ENCODE data around the gene RNF31.

Gene RNF31

GRCh38 chr14:24116128-24116814 lies 31.0 kb upstream of the RNF31 start:
- DNase-seq (ENCODE audit: low read depth): no peak

- no peak for DNase-seq (ENCODE audit: low read depth)
These were observed 30.1 kb upstream of the RNF31 start for GRCh38 chr14:24117179-24117578.

- DNase-seq (ENCODE audit: low read depth): no peak
These were observed 27.6 kb upstream of the RNF31 start for GRCh38 chr14:24119691-24120090.

- DNase-seq (ENCODE audit: low read depth): no peak
These were observed 26.1 kb upstream of the RNF31 start for GRCh38 chr14:24121210-24121609.

GRCh38 chr14:24122416-24122815 lies 24.9 kb upstream of the RNF31 start:
- no peak for DNase-seq (ENCODE audit: low read depth)

- DNase-seq (ENCODE audit: low read depth): no peak
These were observed 24.4 kb upstream of the RNF31 start for GRCh38 chr14:24122898-24123297.

DNA sequence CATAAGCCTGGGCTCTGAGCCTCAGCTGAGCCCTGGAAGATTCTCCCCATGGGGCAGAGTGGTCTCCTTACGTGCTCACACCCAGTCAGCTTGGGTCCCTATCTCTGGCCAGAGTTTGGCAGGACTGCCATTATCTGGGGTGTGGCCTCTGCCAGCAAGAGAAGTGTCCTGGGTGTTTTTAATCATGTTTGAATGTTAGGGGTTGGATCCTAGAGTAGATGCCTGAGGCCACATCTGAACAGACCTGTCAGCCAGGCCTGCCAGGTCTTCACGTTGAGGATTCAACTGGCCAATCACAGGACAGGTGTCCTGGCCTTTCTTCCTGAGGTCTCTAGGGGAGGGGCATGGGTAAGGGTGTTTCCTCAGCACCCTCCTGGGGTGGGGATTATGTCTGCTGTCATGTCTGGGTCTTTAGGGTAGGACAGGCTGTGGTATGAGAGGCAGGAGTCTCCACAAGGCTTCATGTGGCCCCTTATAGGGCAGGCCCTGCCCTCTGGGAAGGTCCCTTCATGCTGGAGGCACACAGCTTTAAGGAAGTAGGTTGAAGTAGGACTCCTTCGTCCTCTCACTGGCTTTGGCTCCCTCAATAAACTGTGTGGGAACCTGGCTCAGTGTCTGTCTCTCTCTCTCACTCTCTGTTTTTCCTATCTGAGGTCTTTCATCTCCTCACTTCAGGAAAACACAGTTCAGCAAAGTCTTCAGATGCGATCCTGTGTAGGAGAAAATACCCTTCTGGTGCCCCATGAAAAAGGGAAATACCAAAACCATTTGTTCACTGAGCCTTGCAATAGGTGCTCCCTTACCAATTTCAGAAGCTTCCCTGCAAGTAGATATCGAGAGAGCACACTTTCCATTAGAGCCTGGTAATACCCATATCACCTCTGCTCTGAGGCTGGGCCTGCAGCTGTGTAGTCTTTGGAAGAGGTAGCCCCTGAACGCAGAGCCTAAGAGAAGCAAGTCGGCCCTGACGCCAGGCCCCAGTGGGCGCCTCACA lies 23.6 kb upstream of the RNF31 start:
- DNase-seq (ENCODE audit: low read depth): no peak

DNA sequence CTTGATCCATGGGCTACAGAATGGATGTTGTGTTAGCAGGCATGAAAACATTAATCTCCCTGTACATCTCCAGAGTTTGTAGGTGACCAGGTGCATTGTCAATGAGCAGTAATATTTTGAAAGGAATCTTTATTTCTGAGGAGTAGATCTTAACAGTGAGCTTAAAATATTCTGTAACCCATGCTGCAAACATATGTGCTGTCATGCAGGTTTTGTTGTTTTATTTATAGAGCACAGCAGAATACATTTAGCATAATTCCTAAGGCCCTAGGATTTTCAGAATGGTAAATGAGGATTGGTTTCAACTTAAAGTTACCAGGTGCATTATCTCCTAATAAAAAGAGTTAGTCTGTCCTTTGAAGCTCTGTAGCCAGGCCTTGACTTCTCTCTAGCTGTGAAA lies 20.4 kb upstream of the RNF31 start:
- DNase-seq (ENCODE audit: low read depth): no peak

DNA sequence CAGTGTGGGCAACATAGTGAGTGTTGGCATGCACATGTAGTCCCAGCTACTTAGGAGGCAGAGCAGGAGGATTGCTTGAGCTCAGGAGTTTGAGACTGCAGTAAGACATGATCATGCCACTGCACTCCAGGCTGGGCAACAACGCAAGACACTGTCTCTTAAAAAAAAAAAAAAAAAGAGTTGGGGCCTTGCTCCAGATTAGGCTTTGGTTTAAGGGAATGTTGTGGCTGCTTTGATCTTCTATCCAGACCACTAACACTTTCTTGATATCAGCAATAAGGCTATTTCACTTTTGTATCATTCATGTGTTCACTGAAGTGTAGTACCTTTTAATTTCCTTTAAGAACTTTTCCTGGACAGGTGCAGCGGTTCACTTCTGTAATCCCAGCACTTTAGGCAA lies 19.6 kb upstream of the RNF31 start:
- no peak for DNase-seq (ENCODE audit: low read depth)

DNA sequence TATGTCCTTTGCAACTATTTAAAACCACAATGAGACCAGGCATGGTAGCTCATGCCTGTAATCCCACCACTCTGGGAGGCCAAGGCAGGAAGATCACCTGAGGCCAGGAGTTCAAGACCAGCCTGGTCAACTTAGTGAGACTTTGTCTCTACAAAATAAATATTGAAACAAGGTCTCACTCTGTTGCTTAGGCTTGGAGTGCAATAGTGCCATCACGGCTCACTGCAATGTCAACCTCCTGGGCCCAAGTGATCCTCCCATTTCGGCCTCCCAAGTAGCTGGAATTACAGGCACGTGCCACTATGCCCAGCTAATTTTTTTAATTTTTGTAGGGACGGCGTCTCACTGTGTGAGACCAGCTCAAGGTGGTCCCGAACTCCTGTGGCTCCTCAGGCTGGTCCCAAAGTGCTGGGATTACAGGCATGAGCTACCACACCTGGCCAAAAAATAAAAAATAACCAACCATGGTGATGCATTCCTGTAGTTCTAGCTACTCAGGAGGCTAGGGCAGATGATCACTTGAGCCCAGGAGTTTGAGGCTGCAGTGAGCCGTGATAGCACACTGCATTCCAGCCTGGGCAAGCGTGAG lies 17.8 kb upstream of the RNF31 start:
- DNase-seq (ENCODE audit: low read depth): no peak

GRCh38 chr14:24130380-24130716 lies 16.9 kb upstream of the RNF31 start, which contains the start of gene FITM1:
FITM1 (plus strand) TSS chr14:24130659; CDS start chr14:24131564, 905 bp downstream.
- DNase-seq (ENCODE audit: low read depth): no peak

DNA sequence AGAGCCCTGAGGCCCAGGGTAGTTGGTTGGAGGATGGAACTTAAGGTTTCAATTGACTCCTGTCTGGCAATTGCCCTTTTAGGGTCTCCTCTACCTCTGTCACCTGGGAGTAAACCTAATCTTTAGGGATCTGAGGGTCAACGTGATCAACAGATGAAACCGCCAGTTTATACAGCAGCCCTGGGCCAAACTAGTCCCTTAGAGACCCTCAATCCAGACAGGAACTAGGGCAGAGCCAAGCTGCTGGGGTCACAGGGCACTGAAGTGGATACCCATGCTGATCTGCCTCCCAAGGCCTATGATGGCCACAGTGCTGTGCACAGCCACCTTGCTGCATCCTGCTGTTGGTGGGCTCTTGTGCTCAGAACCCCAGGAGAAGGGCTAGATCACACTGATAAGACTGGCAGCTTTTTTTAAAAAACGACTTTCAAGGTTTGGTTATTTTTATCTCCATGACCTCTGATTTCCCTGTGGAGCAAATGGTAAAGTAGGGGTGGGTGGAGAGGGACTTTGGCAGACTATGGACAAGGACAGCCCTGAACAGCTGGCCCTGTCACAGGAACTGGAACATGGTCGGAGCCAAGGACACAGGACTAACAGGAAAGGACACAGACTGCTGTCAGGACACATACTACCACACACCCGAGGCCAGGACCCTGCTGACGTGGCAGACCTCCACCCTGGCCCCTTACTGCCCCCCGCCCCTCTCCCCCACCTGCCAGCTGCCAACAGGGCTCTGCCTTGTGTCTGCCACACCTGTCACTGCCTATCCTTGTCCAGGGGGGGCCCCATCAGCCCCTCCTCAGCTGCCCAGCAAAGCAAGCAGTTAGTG lies 16.4 kb upstream of the RNF31 start:
- no peak for DNase-seq (ENCODE audit: low read depth)

DNA sequence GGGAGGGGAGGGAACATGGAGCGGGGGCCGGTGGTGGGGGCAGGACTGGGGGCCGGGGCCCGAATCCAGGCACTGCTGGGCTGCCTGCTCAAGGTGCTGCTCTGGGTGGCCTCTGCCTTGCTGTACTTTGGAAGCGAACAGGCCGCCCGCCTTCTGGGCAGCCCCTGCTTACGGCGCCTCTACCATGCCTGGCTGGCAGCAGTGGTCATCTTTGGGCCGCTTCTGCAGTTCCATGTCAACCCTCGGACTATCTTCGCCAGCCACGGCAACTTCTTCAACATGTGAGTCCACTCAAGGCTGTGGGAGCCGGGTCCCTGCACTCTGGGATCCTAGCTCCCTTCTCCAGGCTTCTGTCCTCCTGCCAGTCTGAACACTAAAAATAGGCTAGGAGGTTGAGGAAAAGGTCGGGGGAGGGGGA lies 15.7 kb upstream of the RNF31 start:
- DNase-seq (ENCODE audit: low read depth): no peak

GRCh38 chr14:24132061-24132685 lies 15.1 kb upstream of the RNF31 start:
- no peak for DNase-seq (ENCODE audit: low read depth)

- DNase-seq (ENCODE audit: low read depth): no peak
These were observed 14.3 kb upstream of the RNF31 start for GRCh38 chr14:24132976-24133375.

GRCh38 chr14:24133735-24134134 lies 13.6 kb upstream of the RNF31 start:
- no peak for DNase-seq (ENCODE audit: low read depth)

- DNase-seq (ENCODE audit: low read depth): no peak
These were observed 11.8 kb upstream of the RNF31 start for GRCh38 chr14:24135584-24135833.

- DNase-seq (ENCODE audit: low read depth): peak; percentile 69
These were observed 11.2 kb upstream of the RNF31 start, which contains the start of gene PSME1 for GRCh38 chr14:24135834-24136683. PSME1 (plus strand) TSS chr14:24136194; CDS start chr14:24136263, 69 bp downstream.

DNA sequence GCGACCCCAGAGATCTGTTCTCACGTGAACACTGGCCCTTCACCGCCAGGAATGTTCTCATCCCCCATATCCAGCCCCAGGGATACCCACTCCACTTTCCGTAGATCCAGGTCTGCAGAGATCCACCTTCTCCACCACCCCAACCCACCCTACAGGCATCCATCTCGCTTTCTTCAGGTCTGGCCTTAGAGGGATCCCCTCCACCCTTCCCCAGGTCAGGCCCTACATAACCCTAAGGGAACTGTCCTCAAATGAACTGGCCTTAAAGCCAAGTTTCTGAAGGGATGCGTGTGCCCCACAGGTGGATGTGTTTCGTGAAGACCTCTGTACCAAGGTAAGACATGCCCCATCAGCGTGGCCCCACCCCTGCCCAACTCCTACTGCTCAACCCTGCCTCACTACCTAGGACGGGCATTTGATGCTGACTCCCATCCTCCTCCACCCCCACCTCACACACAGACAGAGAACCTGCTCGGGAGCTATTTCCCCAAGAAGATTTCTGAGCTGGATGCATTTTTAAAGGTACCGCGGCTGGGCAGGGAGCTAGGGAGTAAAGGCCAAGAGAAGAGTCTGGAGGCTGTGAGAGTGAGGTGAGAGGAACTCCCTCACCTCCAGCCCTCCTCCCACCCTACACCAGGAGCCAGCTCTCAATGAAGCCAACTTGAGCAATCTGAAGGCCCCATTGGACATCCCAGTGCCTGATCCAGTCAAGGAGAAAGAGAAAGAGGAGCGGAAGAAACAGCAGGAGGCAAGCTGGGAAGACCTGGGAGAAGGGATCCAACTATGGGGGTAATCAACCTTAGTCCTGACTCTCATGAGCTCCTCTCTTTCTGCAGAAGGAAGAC lies 10.4 kb upstream of the RNF31 start:
- no peak for DNase-seq (ENCODE audit: low read depth)
